DMS53 (cell line): ENCODE results near the gene ASB6.
"Not testable (repeated sequence)": the region's sequence is repeated elsewhere in the genome, so short reads cannot be mapped to it uniquely, and the experiment has no call there.

Source experiments
- DNase-seq: peaks from one replicate; lab custom pipeline; 2025; lab: John Stamatoyannopoulos, UW

Gene ASB6

DNA sequence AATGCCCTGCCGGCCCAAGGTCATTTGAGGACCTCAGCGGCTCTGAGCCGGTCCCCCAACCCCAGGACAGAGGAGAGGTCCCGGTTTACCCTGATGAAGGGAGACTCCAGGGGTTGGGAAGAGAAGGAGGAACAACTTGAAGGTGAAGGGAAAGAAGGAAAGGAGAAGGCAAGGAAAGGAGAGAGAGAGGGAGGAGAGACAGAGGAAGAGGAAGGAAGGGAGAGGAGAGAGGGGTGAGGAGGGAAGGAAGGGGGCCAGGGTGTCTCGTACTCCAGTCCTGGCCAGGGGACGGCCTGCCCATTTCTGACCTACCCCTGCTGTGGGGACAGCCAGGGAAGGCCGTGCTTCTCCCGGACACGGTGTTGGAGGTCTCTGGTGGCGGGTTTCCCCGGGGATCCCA, 25.4 kb upstream of the ASB6 start:
- no peak for DNase-seq

DNA sequence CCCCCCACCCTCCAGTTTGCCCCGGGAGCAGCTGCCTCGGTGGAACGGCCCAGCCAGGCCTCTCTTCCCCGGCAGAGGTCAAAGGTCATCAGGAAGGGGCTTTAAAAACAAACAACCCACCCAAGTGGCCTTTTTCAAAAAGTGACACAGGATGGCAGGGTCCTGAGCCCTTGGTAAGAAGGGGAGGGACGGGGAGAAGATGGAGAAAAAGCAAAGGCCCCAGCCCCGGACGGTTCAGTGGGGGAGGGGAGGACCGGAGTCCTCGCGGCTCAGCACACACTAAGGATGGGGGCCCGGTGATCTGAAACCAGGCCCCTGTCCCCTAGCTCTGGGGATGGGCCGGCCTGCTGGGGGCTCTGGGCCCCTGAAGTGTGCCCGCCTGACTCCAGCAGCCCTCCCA, 24.6 kb upstream of the ASB6 start:
- DNase-seq, result no peak

DNA sequence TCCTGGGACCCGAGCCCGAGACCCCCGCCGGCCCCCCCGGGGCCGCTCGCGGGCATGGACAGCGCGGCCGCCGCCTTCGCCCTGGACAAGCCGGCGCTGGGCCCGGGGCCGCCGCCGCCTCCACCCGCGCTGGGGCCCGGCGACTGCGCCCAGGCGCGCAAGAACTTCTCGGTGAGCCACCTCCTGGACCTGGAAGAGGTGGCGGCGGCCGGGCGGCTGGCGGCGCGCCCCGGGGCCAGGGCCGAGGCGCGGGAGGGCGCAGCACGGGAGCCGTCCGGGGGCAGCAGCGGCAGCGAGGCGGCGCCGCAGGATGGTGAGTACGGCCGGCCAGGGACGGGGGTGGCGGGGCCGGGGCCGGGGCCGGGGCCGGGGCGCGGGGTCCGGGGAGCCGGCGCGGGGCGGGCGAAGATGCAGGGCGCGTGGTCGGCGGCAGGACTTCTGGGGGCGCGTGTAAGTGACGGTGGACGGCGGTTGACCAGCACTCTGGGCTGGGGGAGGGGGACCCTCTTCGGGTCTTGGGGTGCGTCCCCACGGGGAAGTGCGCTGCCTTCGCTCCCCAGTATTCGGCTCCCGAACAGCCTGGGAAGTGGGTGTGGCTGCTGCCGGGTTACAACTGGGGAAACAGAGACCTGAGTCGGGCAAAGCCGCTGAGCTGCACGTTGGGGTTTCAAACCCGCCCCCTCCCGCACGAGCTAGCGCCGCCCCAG, 24.0 kb upstream of the ASB6 start:
- no peak for DNase-seq

DNA sequence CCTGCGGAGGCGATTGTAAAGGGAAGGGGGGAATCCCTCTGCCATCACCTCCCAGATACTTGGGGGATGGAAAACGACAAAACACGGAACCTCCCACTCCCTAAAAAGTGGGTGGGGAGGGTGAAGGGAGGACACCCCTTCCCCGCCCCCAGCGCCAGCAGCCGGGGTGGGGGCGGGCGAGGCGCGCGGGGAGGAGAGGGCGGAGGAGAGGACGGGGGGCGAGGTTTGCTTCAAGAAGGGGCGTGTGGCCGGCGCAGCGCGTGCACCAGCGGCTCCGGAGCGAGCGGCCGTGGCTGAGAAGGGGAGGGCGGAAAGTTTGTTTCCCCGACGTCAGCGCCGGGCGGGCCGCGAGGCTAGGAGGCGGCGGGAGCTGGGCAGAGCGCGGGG, 23.4 kb upstream of the ASB6 start, which contains the start of gene PRRX2:
TSS of gene PRRX2 (plus strand) at position 259 of the 387 bp plus-strand sequence. CDS start 221 bp downstream, outside the sequence.
- DNase-seq, result peak; percentile 30

DNA sequence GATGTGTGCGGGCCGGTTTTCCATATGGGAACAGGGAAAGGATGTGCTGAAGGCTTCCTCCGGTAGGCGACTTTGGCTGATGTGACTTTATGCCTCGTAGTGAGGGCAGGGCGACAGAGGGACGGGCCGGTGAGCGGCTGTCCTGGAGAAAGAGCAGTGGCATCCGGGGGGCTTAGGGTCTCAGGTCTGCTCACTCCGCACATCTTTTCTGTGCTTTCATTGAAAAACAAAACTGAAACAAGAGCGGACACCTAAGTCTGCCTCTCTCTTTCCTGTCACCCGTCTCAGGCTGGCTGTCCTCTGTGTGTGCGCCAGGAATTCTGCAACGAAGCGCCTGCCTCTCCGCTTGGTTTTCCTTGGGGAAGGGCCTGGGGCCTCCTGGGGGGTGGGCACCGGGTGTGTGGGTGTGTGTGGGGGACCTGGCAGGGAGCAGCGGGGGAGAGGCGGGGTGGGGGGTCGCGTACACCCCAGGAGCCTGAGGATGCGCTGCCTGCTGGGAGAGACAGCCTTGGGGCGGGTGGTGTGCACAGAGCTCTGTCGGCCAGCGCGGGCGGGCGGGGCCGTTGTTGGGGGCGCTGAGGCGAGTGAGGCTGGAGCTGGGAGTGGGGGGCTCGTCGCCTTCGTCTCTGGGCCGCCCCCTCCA, 22.9 kb upstream of the ASB6 start:
- DNase-seq, result peak; percentile 28

DNA sequence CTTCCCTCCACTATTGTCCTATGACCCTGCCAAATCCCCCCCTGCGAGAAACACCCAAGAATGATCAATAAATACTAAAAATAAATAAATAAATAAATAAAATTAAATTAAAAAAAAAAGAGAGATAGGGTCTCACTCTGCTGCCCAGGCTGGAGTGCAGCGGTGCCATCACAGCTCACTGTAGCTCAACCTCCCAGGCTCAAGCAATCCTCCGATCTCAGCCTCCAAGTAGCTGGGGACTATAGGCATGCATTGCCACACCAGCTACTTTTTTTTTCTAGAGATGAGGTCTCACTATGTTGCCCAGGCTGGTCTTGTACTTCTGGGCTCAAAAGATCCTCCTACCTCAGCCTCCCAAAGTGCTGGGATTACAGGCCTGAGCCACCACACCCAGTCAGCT, 20.3 kb upstream of the ASB6 start:
- not testable (repeated sequence) for DNase-seq

DNA sequence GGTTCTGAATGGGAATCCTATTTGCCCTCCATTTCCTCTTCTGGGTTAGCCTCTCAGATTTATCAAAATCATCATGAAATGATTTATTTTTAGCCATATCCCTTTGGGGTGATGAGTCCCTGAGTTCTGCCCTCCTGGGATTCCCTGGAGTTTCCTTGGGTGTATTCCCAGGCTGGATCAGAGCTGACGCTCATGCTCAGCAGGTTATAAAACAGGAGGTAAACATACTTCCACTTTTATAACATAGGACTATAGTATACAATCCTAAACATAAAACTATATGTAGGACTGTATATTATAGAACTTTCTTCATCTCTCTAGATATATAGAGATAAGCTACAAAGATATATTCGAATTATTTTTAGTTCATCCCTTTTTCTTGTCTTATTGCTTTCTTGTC, 19.1 kb upstream of the ASB6 start:
- DNase-seq, result no peak

DNA sequence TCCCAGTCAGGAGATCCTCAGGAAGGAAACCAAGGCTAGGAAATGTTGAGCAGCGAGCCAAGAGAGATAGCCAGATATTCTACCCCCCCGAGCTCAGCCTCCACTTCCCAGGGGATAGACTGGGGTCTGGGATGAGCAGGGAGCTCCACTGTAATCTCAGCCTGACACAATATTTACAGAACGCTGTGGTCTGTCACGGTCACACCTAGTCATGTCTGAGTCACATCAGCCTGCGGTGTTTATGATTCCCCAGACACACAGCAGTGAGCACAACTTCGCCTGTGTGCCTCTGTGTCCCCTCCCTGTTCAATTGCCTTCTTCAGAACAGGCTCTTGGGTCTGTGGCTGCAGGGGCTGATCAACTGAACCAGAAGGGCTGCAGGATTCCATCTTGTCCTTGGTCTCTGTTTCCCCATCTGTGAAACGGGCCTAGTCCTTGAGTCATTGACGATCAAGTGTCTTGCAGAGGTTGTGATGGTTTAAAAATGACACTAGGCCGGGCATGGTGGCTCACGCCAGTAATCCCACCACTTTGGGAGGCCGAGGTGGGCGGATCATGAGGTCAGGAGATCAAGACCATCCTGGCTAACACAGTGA, 14.9 kb upstream of the ASB6 start:
- peak; percentile 78 for DNase-seq

DNA sequence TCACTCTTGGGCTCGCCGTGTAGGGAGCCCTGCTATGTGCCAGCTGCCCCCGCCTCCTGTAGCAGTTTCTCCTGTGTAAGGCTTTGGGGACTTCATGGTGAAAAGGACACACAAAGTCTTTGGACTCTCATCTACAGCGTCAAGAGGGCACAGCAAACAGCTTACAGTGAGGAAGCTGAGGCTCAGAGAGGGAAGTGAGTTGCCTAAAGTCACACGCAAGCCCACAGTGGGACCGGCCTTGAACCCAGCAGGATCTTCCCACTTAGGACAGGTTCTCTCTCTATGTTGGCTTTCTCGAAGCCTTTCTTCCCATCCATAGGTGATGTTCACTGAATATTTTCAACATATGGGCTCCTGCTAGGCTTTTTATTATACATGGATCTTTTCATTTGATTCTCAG, 13.7 kb upstream of the ASB6 start:
- DNase-seq, result no peak

DNA sequence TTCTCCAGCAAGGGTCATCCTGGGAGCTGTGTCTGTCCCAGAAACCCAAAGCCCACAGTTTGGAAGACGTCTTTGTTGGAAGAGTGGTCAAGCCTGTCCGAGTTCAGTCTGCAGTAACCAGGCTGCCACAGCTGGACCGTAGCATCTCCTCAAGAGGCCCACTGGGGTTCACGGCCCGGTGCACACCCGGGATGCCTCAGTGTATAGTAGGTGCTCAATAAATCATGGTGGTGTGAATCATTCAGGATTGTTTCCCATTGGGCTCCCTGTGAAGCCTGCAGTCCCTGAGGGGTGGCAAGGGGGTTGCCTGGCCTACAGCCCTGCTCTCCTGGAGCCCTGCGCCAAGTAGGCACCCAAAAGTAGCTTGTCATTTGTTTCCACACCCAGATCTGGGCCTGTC, 13.2 kb upstream of the ASB6 start:
- no peak for DNase-seq

DNA sequence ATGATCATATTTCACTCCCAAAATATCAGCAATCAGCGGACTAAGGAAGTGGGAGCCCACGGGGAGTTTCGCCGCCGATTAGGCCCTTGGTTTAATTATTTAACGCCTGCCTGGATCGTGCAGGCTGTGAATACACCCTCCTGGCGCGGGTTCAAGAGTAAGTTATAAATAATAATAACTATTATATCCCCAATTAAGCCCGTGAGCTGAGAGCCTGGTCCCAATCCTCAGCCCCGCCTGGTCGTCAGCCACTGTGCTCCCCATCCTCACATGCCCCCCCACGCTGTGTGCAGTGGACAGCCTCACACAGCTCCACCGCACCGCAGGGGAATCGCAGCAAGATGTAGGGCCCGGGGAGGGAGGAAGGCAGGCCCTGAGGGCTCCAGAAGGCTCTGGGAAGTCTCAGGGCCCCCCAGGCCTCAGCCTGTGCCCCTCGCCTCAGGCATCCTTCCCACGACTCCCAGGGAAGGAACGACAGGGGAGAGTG, 12.6 kb upstream of the ASB6 start:
- DNase-seq, result no peak

DNA sequence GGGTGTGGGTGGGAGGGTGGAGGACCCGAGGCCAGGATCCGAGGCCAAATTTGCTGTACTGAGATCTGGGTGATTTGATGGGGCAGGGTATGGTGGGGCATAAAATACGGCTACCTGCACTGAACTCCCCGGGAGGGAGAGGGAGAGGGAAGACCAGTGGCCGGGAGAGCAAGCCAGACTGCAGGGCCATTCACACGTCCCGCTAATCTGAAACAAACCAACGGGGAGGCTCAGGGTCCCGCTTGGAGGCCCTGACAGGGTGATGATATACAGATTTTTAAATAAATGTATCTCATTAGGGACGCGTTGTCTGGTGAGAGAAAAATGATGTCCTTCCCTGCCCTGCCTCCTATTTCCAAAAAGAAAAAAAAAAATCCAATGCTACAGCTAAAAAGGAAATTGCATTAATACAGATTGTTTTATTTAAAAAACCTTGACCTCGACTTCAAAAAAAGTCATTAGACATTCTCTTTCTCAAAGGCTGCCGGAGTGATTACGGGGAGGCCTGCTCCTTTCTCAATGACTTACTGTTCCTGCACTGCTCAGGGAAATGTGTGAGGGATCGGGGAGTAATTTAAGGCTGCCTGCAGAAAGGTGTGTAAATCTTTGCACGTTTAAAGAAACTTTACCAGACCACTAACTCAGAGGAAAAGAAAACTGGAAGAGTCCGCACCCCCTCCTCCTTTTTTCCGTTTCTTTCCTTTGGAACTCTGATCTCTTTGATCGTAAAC, 12.0 kb upstream of the ASB6 start:
- no peak for DNase-seq

DNA sequence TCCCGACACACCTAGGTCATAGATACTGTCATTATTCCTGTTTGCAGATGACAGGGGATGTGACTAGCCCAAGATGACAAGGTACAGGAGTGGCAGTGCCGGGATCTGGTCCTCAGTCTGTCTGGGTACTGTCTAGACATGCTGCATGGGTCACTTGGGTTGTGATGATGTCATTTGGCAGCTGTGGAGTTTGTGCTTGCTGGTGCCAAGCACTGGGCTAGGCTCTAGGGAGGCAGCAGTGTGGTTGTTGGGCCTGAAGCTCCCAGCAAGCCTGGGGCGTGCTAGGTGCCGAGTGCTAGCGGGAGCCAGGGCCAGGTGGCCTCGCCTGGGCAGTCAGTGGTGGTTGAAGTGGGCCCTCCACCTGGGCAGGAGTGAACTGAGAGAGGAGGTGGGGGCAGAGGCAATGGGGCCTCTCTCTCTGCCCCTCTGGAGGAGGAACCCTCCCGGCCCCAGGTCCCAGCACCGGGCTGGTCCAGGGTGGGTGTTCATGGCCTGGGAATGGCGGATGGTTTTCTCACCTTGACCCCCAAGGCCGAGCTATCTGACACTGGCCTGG, 8.8 kb upstream of the ASB6 start:
- no peak for DNase-seq

DNA sequence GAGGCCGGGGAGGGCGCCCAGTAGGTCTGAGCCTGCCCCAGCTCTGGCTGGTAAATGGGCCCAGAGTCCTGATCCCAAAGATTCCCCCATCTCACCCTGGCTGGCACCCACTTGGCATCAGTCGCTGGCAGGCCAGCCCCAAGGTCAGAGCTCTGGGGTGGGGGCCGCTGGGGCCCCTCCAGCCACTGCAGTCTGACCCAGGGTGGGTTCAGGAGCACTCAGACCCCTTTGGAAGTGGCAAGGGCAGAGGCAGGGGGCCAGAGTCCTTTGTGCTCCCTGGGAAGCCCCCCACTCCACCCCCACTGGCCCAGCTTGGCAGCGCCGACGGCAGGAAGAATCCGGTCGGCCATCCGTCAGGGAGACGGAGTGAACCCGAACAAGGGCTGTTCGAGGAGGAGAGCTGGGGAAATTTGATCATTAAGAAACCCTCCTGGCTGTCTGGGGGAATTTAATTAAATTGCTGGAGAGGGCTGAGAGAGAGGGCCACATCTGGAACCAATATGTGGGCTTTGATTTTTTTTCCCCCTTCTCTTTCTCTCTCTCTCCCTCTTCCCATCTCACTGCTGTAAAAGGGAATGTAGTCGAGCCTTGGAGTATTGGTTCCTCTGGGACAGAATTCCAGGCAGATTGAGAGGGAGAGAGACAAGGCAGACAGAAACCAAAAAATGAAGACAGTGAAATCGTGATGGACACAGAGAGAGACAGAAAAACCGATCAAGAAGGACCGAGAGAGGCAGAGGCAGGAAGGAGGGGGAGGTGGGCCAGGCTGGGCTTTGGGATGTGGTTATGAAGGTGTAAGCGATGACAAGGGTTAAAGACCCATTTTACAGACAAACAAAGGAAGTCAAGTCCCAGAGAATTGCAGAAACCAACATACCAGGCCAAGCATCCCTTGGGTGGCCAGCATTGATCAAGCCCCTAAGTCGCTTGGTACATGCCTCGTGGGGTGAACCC, 8.1 kb upstream of the ASB6 start:
- DNase-seq, result no peak

DNA sequence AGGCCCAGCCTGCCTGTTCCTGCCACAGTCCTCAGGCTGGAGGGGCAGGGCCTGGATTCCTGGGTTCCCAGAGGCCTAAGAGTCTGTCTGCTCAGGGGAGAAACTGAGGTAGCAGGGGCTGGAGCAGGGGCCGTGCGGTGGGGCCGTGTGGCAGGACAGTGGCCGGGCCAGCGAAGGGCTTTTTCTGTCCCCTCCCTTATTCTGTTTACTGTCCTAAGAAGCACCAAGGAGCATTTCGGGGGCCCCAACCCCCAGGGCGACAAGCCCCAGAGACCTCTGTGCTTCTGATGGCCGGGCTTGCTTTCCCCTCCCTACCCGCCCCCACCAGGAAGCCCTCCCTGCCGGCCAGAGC, 6.8 kb upstream of the ASB6 start:
- no peak for DNase-seq

DNA sequence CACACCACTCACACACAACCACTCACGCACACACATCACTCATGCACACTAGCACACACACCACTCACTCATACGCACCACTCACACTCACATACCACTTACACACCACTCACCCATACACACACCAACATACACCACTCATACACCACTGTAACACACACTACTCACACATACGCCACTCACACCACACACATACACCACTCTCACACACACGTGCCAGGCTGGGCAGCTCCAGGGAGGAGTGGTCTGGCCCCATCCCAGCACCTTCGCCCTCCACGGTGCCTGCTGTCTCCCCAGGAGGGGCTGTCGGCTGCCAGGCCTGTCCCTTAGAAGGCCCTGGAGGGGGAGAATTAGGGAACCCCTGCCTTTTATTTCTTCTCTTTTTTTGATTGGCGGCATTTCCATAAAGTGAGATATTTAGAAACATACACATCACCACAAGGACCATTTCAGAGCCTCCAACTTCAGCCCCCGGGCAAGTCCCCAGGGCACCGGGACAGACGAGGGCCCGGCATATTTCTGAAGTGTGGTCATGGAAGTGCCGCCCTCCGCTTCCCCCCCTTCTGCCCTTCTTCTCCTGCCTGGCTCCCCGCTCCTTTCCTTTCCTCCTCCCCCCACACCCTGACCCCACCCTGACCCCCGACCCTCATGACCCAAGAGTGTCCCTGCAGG, 6.3 kb upstream of the ASB6 start:
- no peak for DNase-seq

DNA sequence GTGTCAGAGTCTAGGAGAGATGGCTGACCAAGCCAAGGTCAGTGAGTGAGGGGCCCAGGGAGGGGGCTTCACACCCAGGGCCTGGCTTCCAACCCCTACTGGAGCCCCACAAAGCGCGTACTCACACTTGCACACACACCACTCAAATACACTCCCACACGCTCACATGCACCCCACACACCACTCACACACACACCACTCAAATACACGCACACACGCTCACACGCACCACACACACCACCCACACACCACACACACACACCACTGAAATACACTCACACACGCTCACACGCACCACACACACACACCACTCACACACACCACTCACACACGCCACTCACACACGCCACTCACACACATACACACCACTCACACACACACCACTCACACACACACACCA, 5.7 kb upstream of the ASB6 start:
- DNase-seq, result no peak

DNA sequence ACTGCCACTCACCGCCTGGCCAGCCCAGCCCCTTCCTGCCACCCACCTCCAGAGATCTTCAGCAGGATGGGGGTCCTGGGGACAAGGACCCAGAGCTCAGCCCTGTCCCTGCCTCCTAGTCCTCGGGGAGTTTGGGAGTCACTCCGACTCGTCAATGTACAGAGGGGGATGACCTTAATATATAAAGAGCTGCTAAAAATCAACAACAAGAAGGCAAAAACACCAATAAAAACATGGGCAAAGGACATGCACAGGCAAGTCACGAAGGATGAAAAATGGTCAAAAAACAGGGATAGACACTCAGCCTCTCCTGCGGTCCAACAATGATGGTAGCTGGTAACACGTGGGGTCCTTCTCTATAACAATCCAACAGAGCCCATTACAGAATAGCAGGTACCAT, 4.7 kb upstream of the ASB6 start:
- no peak for DNase-seq

DNA sequence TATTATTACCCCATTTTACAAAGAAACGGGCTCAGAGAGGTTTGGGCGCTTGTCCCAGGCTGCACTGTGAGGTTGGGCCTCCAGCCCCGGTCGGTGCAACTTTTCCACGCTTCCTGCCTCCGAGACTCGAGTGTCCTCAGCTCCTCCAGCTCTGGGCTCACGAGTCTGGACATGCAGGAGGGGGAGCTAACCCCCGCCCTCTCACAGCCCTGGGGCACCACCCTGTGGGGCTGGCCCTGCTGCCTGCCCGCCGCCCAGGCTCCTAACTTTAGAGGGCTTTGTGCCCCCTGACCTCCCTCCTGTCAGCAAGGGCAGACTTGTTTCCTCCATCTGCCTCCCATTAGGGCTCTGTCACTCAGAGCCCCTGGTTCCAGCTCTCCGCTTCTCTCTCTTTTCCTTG, 4.3 kb upstream of the ASB6 start:
- DNase-seq, result no peak

DNA sequence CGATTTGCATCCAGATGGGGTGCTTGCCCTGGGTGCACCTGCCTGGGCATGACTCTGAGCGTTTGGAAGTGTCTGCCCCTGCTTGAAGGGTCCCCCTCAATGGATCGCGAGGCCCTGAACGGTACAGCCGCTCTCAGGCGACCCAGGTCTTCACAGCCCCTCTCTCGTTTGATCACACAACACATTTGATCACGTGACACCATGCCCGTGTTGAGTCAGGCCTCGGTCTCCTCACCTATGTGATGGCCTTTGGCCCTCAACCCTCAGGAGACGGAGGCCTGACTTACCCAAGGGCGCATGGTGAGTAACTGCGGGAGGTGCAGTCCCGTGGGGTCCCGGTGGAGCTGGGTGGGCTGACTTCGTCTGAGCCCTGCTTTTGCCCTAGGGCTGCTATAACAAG, 3.0 kb upstream of the ASB6 start:
- DNase-seq, result no peak

DNA sequence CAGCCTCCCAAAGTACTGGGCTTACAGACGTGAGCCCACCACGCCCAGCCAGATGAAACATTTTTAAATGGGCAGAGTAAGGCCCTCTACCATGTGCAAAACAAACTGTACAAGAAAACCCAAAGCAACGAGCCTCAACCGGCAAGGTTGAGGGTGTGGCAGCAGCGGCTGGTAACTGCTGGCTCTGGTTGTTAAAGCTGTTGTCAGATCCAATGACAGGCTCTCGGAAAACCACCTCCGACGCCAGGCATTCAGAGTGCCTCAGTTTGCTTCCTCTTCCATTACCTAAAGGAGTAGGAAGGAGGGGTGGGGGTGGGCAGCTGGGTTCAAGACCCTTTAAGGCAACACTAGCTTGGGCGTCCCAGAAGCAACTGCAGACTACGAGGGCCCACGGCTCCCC, 2.4 kb upstream of the ASB6 start:
- DNase-seq, result no peak
